ENCODE results near the gene RBPMS2.

Gene RBPMS2

DNA sequence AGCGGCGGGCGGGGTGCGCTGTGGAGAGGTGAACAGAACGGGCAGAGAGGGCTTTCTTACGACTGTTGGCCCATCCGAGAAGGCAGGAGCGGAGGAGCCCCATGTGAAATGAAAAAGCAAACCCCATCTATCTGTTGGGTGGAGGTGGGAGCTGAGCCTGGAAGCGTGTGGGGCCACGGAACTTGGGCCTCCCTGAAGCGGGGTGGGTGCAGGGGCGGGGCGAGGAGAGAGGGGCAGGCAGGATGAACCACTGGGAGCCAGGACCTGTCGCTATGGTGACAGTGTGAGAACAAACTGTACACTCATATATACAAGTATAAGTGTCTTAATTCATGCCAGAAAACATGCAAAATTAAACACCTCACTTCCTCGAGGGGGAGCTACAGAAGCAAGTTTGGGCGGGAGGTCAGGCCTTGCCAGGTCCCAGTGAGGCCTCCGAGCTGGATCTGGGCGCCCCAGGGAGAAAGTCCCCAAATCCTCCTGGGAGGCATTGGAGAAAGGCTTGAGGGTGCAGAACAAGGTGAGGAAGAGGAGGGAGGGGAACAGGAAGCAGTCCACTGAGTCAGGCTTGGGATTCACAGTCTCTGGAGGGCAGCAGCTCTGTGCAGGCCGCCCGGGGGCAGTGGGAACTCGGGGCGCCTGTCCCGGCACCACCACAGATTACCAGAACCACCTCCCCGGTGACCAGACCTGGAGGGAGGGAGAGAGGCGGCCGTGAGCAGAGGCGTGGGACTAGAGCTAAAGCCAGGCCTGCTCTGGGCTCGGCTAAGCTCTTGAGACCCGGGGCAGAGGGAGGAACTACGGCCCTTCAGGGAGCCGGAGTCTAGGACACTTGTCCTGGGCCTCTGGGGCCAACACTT lies 34.8 kb downstream of the RBPMS2 start:
- H3K27me3 ChIP-seq (replicated peaks; ENCODE audit: control insufficient read depth, insufficient read depth, low read length): peaks cover 20% of the 10 kb centered on the region
- H3K4me3 ChIP-seq (ENCODE audit: low read length): no peak overlapping the region
- no peaks in the 10 kb centered on the region for H3K36me3 ChIP-seq (ENCODE audit: control insufficient read depth, insufficient read depth, low read length, severe bottlenecking)
- H3K4me1 ChIP-seq (ENCODE audit: control insufficient read depth, insufficient read depth, low read length): peaks cover 3% of the 10 kb centered on the region
- H3K9me3 ChIP-seq (ENCODE audit: control insufficient read depth, low read length): no peaks in the 10 kb centered on the region
- H3K9ac ChIP-seq (ENCODE audit: low read length): no peak overlapping the region
- peak; percentile 34 for DNase-seq (ENCODE audit: low read depth)

DNA sequence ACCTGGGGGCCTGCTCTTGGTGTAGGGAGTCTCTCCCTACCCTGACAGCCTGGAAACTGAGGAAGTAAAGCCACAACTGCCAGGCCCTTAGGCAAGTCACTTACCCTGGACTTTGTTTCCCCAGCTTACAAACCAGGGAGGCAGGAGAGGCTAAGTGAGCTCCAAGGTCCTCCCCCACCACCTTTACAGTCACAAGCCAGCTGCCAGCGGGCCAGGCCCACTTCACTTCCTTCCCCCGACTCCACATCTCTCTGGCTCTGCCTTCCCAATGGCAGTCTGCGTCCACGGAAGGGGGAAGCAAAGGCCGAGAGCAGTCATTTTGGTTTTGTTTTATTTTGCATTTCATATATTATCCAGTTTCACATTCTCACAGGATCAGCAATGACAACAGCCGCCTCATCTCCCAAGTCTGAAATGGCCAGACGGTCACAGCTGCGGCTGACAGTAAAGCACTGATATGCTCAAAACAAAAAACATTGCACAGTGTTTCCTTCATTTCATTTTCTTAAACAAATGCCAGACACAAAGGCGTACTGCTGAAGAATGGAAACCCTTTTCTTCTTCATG lies 35.7 kb downstream of the RBPMS2 start:
- no peaks in the 10 kb centered on the region for H3K36me3 ChIP-seq (ENCODE audit: control insufficient read depth, insufficient read depth, low read length, severe bottlenecking)
- no peaks in the 10 kb centered on the region for H3K9me3 ChIP-seq (ENCODE audit: control insufficient read depth, low read length)
- no peak overlapping the region for H3K4me3 ChIP-seq (ENCODE audit: low read length)
- no peak overlapping the region for H3K9ac ChIP-seq (ENCODE audit: low read length)
- peaks cover 4% of the 10 kb centered on the region for H3K4me1 ChIP-seq (ENCODE audit: control insufficient read depth, insufficient read depth, low read length)
- H3K27me3 ChIP-seq (replicated peaks; ENCODE audit: control insufficient read depth, insufficient read depth, low read length): peaks cover 14% of the 10 kb centered on the region
- no peak for DNase-seq (ENCODE audit: low read depth)

DNA sequence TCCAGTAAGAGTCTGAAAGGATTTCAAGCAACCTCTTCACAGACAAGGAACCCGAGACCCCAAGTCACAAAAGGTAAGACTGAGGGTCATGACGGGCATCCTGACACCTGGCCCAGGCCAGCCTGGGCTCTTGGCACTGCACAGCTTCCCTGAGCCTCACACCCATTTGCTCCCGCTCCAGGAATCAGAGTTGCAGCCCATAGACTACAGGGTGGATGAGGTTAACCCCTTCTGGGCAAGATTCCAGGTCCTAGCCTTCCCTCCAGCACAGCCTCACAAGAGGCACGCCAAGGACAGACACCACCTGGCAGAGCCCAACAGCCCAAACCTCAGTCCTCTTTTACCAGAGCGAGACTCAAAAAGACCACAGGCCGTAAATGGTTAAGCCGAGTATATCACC lies 36.2 kb downstream of the RBPMS2 start:
- no peak for DNase-seq (ENCODE audit: low read depth)
- Histone ChIP-seq H3K36me3 (ENCODE audit: control insufficient read depth, insufficient read depth, low read length, severe bottlenecking) (no peaks in the 10 kb centered on the region), H3K4me3 (ENCODE audit: low read length) (no peak overlapping the region), H3K9ac (ENCODE audit: low read length) (no peak overlapping the region), H3K27me3 (replicated peaks; ENCODE audit: control insufficient read depth, insufficient read depth, low read length) (peaks cover 14% of the 10 kb centered on the region), H3K4me1 (ENCODE audit: control insufficient read depth, insufficient read depth, low read length) (peaks cover 4% of the 10 kb centered on the region), H3K9me3 (ENCODE audit: control insufficient read depth, low read length) (no peaks in the 10 kb centered on the region)

DNA sequence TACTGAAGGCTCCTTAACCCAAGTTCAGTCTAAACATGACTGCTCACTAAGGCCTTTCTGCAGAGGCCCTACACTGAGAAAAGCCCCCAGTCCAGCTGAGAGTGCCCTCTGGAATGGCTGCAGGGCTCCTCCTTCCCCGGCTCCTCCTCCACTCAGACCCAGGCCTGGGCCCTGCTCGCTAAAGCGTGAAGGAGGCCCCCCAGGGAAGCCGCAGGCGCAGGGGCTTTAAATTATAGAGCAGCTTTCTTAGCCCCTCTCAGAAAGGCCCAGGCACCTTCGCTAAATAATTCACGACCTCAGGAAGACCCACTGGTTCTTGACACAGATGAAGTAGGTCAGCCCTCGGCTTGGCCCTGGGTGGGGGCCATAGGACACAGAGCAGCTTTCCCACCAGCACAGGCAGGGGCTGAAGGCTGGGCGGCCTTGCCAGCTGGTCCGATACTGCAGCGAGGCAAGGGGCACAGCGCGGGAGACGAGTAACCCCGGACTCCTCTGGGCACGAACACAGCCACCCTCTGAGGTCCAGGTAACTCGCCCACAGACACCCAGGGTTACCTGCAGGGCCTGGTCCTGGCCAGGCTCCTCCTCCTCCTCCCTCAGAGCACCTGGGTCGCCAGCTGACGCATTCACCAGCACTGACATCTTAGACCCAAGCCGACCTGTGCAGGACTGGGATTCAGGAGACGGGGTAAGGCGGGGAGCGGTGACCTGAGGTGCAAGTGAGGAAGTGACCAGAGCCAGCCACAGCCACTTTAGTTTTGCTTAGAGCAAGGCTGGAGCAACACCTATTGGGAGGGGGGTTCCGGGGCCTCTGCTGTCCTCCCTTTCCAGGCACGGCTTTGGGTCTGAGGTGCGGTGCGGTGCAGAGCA lies 36.9 kb downstream of the RBPMS2 start:
- H3K9me3 ChIP-seq (ENCODE audit: control insufficient read depth, low read length): no peaks in the 10 kb centered on the region
- H3K9ac ChIP-seq (ENCODE audit: low read length): no peak overlapping the region
- DNase-seq (ENCODE audit: low read depth): no peak
- no peak overlapping the region for H3K4me3 ChIP-seq (ENCODE audit: low read length)
- H3K36me3 ChIP-seq (ENCODE audit: control insufficient read depth, insufficient read depth, low read length, severe bottlenecking): no peaks in the 10 kb centered on the region
- peaks cover 4% of the 10 kb centered on the region for H3K4me1 ChIP-seq (ENCODE audit: control insufficient read depth, insufficient read depth, low read length)
- peaks cover 14% of the 10 kb centered on the region for H3K27me3 ChIP-seq (replicated peaks; ENCODE audit: control insufficient read depth, insufficient read depth, low read length)

DNA sequence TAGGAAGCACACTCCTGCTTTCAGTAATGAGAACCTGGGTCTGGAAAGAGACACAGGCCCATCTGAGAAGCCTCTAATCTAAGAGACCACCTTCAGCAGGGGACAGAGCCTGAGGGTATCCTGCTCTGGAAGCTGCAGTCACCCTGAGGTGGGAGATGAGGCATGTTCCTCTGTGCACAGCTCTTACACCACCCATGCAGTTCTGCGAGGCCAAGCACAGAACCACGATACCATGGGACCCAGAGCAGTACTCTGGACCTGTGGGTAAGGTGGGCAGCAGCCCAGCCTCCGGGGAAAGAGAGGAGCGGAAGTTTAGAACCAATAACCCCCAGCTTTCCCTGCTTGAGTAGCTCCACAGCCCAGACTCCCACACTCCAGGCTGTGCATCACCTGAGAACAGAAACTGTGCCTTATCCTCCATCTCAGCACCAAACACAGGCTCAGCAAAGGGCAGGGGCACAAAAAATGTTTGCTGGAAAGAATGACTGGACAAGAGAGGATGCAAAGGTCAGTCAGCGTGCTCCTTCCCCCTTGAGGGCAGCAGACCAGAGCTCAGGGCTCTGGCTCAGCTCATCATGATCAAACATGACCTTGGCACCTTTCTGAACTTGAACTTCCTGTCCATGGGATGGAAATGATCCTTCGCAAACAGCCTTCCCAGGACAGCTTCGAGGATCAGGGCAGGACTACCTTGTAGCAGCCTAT lies 43.1 kb downstream of the RBPMS2 start:
- H3K4me3 ChIP-seq (ENCODE audit: low read length): no peak overlapping the region
- no peaks in the 10 kb centered on the region for H3K9me3 ChIP-seq (ENCODE audit: control insufficient read depth, low read length)
- peaks cover 3% of the 10 kb centered on the region for H3K27me3 ChIP-seq (replicated peaks; ENCODE audit: control insufficient read depth, insufficient read depth, low read length)
- H3K36me3 ChIP-seq (ENCODE audit: control insufficient read depth, insufficient read depth, low read length, severe bottlenecking): no peaks in the 10 kb centered on the region
- peaks cover 7% of the 10 kb centered on the region for H3K4me1 ChIP-seq (ENCODE audit: control insufficient read depth, insufficient read depth, low read length)
- H3K9ac ChIP-seq (ENCODE audit: low read length): no peak overlapping the region
- DNase-seq (ENCODE audit: low read depth): no peak

DNA sequence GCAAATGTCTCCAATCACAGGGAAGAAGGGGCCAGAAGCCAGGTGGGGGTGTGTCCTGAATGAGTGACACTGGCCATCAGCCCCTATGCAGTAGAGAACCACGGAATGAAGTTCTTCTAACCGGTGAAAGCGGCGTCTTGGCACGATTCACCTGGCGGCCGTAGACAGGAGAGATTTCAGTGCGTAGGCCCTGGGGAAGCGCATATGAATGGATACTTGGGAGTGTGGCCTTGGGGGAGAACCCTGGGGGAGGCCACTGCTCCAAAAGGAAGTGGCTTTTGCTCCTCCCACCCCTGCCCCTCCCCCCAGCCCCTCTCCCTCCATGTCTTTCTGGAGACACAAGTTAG lies 43.6 kb downstream of the RBPMS2 start:
- no peak for DNase-seq (ENCODE audit: low read depth)
- H3K27me3 ChIP-seq (replicated peaks; ENCODE audit: control insufficient read depth, insufficient read depth, low read length): peaks cover 3% of the 10 kb centered on the region
- H3K4me1 ChIP-seq (ENCODE audit: control insufficient read depth, insufficient read depth, low read length): peaks cover 7% of the 10 kb centered on the region
- no peak overlapping the region for H3K9ac ChIP-seq (ENCODE audit: low read length)
- H3K4me3 ChIP-seq (ENCODE audit: low read length): no peak overlapping the region
- no peaks in the 10 kb centered on the region for H3K9me3 ChIP-seq (ENCODE audit: control insufficient read depth, low read length)
- no peaks in the 10 kb centered on the region for H3K36me3 ChIP-seq (ENCODE audit: control insufficient read depth, insufficient read depth, low read length, severe bottlenecking)

DNA sequence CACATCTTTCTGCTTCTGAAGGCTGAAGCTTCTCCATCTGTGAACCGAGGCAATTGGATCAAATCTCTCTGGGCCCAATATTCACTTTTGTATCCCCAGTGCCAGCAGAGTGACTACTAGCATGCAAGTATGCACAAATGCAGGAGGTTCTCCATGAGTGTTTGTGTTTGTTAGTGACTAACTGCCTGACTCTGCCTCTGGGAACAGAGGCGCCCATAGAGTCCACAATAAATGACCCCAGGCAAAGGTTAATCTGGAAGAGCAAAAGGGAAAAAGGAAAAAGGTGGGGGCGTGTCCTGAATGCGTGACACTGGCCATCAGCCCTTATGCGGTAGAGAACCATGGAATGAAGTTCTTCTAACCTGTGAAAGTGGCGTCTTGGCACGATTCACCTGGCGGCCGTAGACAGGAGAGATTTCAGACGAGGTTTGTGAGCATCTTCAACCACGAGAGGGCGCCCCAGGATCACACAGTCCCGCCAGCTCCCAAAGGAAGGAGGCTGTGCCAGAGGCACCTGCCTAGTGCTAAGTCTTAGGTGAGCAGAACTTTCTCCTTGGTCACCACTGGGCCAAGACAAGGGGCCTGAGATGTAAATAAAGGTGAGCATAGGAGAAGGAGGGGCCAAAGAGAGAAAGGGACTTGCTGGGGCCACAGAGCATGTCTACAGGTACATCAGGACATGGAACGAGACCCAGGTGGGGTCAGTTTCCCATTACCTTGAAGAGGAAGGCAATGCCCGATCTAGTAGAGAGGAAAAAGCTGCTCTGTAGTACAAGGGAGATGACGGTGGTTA lies 44.2 kb downstream of the RBPMS2 start:
- no peak overlapping the region for H3K9ac ChIP-seq (ENCODE audit: low read length)
- no peaks in the 10 kb centered on the region for H3K9me3 ChIP-seq (ENCODE audit: control insufficient read depth, low read length)
- no peak overlapping the region for H3K4me3 ChIP-seq (ENCODE audit: low read length)
- no peaks in the 10 kb centered on the region for H3K36me3 ChIP-seq (ENCODE audit: control insufficient read depth, insufficient read depth, low read length, severe bottlenecking)
- peak; percentile 90 for DNase-seq (ENCODE audit: low read depth)
- peaks cover 7% of the 10 kb centered on the region for H3K4me1 ChIP-seq (ENCODE audit: control insufficient read depth, insufficient read depth, low read length)
- H3K27me3 ChIP-seq (replicated peaks; ENCODE audit: control insufficient read depth, insufficient read depth, low read length): peaks cover 3% of the 10 kb centered on the region

DNA sequence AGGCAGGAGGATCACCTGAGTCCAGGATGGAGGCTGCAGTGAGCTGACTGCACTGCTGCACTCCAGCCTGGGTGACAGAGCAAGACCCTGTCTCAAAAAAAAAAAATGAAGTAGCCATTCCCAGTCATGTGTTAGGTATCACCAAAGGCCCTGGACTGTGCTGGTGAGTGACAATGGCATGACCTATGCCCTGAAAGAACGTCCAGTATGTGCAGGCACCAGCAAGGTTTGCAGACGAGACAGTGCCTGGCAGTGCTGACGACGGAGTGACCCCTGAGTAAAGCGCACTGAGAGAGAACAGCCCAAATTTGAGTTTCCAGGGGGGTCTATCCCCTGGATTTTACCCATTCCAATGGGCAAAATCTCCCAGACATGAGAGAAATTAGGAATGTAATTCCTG lies 45.2 kb downstream of the RBPMS2 start:
- Histone ChIP-seq H3K27me3 (replicated peaks; ENCODE audit: control insufficient read depth, insufficient read depth, low read length) (peaks cover 2% of the 10 kb centered on the region), H3K9ac (ENCODE audit: low read length) (no peak overlapping the region), H3K9me3 (ENCODE audit: control insufficient read depth, low read length) (no peaks in the 10 kb centered on the region), H3K4me1 (ENCODE audit: control insufficient read depth, insufficient read depth, low read length) (peaks cover 4% of the 10 kb centered on the region), H3K4me3 (ENCODE audit: low read length) (no peak overlapping the region), H3K36me3 (ENCODE audit: control insufficient read depth, insufficient read depth, low read length, severe bottlenecking) (no peaks in the 10 kb centered on the region)
- DNase-seq (ENCODE audit: low read depth): no peak

DNA sequence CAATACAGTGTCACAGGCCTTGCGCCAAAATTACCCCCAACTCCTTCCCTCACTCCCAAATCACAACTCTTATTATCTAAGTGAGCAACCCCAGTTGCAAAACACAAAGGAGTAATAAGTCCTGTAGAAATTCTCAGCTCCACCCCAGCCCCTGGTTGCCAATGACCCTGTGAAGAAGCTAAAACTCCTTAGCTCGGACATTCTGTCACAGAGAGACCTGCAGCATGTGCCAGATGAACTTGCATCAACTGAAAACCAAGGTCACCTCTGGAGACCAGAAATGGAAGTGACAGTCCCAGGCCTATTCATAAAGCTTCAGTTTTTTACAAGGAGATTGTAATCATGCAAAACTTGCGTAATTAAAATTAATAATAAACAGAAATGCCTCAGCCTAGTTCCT lies 55.2 kb downstream of the RBPMS2 start:
- no peak for DNase-seq (ENCODE audit: low read depth)
- Histone ChIP-seq H3K9me3 (ENCODE audit: control insufficient read depth, low read length) (no peaks in the 10 kb centered on the region), H3K9ac (ENCODE audit: low read length) (no peak overlapping the region), H3K4me3 (ENCODE audit: low read length) (no peak overlapping the region), H3K4me1 (ENCODE audit: control insufficient read depth, insufficient read depth, low read length) (peaks cover 3% of the 10 kb centered on the region), H3K27me3 (replicated peaks; ENCODE audit: control insufficient read depth, insufficient read depth, low read length) (no peaks in the 10 kb centered on the region), H3K36me3 (ENCODE audit: control insufficient read depth, insufficient read depth, low read length, severe bottlenecking) (no peaks in the 10 kb centered on the region)

DNA sequence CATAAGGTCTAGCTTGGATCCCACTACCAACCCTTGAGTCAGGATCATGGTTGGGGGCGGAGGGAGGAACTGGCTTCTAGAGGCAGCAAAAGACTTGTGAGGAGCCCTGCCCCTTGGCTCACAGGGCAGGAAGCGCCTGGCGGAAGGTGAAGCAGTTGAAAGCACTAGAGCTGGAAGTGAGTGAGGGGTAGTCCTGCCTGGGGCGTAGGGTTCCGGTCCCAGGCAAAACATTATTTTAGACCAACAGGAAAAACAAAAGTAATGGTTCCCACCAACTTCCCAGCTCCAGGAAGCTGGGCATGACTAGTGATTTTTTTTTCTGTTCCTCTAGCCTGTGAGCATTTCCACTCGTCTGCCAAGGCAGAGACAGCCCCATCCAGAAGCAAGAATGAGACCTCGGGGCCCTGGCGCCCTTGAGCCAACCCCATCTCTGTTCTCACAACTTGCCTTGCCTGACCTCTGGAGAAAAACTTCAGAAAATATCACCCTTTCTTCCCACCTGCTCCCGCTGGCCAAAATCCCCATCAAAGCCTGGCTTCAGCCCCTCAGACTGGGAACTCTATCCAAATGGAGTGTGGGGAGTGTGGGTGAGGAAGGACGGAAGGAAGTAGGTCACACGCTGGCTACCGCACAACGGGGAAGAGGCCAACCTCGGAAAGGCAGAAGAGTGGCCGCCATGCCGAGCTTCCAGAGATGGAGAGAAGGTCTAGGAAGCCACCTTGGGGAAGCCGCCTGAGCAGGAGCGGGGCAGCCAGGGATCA lies 57.5 kb downstream of the RBPMS2 start:
- H3K4me3 ChIP-seq (ENCODE audit: low read length): no peak overlapping the region
- H3K9ac ChIP-seq (ENCODE audit: low read length): no peak overlapping the region
- H3K27me3 ChIP-seq (replicated peaks; ENCODE audit: control insufficient read depth, insufficient read depth, low read length): no peaks in the 10 kb centered on the region
- no peaks in the 10 kb centered on the region for H3K36me3 ChIP-seq (ENCODE audit: control insufficient read depth, insufficient read depth, low read length, severe bottlenecking)
- DNase-seq (ENCODE audit: low read depth): no peak
- peaks cover 3% of the 10 kb centered on the region for H3K4me1 ChIP-seq (ENCODE audit: control insufficient read depth, insufficient read depth, low read length)
- H3K9me3 ChIP-seq (ENCODE audit: control insufficient read depth, low read length): no peaks in the 10 kb centered on the region
